H9 (cell line): Measurements from ENCODE around the gene CSRNP3. TPM values are rescaled to one million over a fixed set of nuclear protein-coding genes. Genes with fewer than 3 reads are reported as not detected.

Experiments used
- DNase-seq: peaks from one replicate; pipeline ENCODE4 v3.0.0-alpha.2; 2017
- H2AFZ ChIP-seq: one replicate; pipeline ENCODE4 v1.6.1; 2013; ENCODE audit warnings: mild to moderate bottlenecking, low read length, control low read depth, moderate library complexity
- H2AK5ac ChIP-seq: 2 replicates; pipeline ENCODE4 v1.6.1; 2013; ENCODE audit warnings: low read length, control low read depth, mixed read lengths; ENCODE audit not compliant: insufficient read length
- H2BK120ac ChIP-seq: one replicate; pipeline ENCODE4 v1.6.1; 2013; ENCODE audit warnings: low read depth, mild to moderate bottlenecking, low read length, control low read depth, inconsistent platforms; ENCODE audit not compliant: poor library complexity, severe bottlenecking
- H2BK12ac ChIP-seq: 2 replicates; pipeline ENCODE4 v1.6.1; 2013; ENCODE audit warnings: low read length, control low read depth, mixed read lengths, low read depth; ENCODE audit not compliant: insufficient read length
- H2BK15ac ChIP-seq: 2 replicates; pipeline ENCODE4 v1.6.1; 2013; ENCODE audit warnings: low read depth, low read length, control low read depth
- H2BK20ac ChIP-seq: one replicate; pipeline ENCODE4 v1.6.1; 2013; ENCODE audit warnings: low read depth, mild to moderate bottlenecking, low read length, control low read depth, inconsistent platforms; ENCODE audit not compliant: poor library complexity, severe bottlenecking
- H2BK5ac ChIP-seq: 2 replicates; pipeline ENCODE4 v1.6.1; 2013; ENCODE audit warnings: low read length, control low read depth, mixed read lengths; ENCODE audit not compliant: insufficient read length
- H3K14ac ChIP-seq: 2 replicates; pipeline ENCODE4 v1.6.1; 2013; ENCODE audit warnings: low read length, control low read depth; ENCODE audit not compliant: insufficient read depth
- H3K18ac ChIP-seq: 2 replicates; pipeline ENCODE4 v1.6.1; 2013; ENCODE audit warnings: low read depth, mild to moderate bottlenecking, mixed read lengths, low read length, control low read depth; ENCODE audit not compliant: insufficient read length
- H3K23ac ChIP-seq: 2 replicates; pipeline ENCODE4 v1.6.1; 2013; ENCODE audit warnings: low read length, control low read depth, mixed read lengths, low read depth; ENCODE audit not compliant: insufficient read length
- H3K23me2 ChIP-seq: 2 replicates; pipeline ENCODE4 v1.6.1; 2013; ENCODE audit warnings: low read depth, mild to moderate bottlenecking, mixed read lengths, low read length, control low read depth; ENCODE audit not compliant: insufficient read length, poor library complexity, severe bottlenecking
- H3K27ac ChIP-seq: 2 replicates; pipeline ENCODE4 v1.5.1; 2013; ENCODE audit warnings: low read length, control low read depth, mixed read lengths, low read depth; ENCODE audit not compliant: insufficient read length
- H3K27me3 ChIP-seq: 2 replicates; pipeline ENCODE4 v1.6.1; 2013; ENCODE audit warnings: low read length, control low read depth, inconsistent platforms; ENCODE audit not compliant: insufficient read depth
- H3K4ac ChIP-seq: 2 replicates; pipeline ENCODE4 v1.6.1; 2013; ENCODE audit warnings: low read depth, mild to moderate bottlenecking, control low read depth, inconsistent platforms, low read length, moderate library complexity
- H3K4me1 ChIP-seq: 2 replicates; pipeline ENCODE4 v1.6.1; 2013; ENCODE audit warnings: low read length, control low read depth, inconsistent platforms; ENCODE audit not compliant: insufficient read depth
- H3K4me2 ChIP-seq: 2 replicates; pipeline ENCODE4 v1.6.1; 2013; ENCODE audit warnings: low read length, control low read depth, mixed read lengths; ENCODE audit not compliant: insufficient read length, insufficient read depth
- H3K56ac ChIP-seq: 2 replicates; pipeline ENCODE4 v1.6.1; 2013; ENCODE audit warnings: low read depth, mild to moderate bottlenecking, mixed read lengths, low read length, control low read depth; ENCODE audit not compliant: insufficient read length
- H3K79me1 ChIP-seq: 2 replicates; pipeline ENCODE4 v1.6.1; 2013; ENCODE audit warnings: low read depth, mild to moderate bottlenecking, moderate library complexity, low read length, control low read depth, inconsistent platforms; ENCODE audit not compliant: insufficient read depth, poor library complexity, severe bottlenecking
- H3K79me2 ChIP-seq: 2 replicates; pipeline ENCODE4 v1.6.1; 2013; ENCODE audit warnings: low read length, control low read depth, inconsistent platforms; ENCODE audit not compliant: insufficient read depth
- H3K9ac ChIP-seq: 2 replicates; pipeline ENCODE4 v1.6.1; 2013; ENCODE audit warnings: low read length, control low read depth, mixed read lengths; ENCODE audit not compliant: insufficient read length; ENCODE audit errors: extremely low read depth
- H3K9me3 ChIP-seq: one replicate; pipeline ENCODE4 v1.6.1; 2013; ENCODE audit warnings: low read depth, low read length, inconsistent platforms; ENCODE audit not compliant: control insufficient read depth
- H3T11ph ChIP-seq: one replicate; pipeline ENCODE4 v1.6.1; 2013; ENCODE audit warnings: mild to moderate bottlenecking, low read length, control low read depth, inconsistent platforms
- H4K20me1 ChIP-seq: one replicate; pipeline ENCODE4 v1.6.1; 2013; ENCODE audit not compliant: control insufficient read depth, insufficient read length, insufficient read depth
- H4K5ac ChIP-seq: 2 replicates; pipeline ENCODE4 v1.6.1; 2013; ENCODE audit warnings: low read depth, mild to moderate bottlenecking, mixed read lengths, low read length, control low read depth; ENCODE audit not compliant: insufficient read length
- H4K8ac ChIP-seq: replicated peaks from 2 replicates; pipeline ENCODE4 v1.6.1; 2013; ENCODE audit warnings: low read length, control low read depth, mixed read lengths, low read depth; ENCODE audit not compliant: insufficient read length
- H4K91ac ChIP-seq: 2 replicates; pipeline ENCODE4 v1.6.1; 2013; ENCODE audit warnings: low read depth, mild to moderate bottlenecking, moderate library complexity, mixed read lengths, low read length, control low read depth; ENCODE audit not compliant: insufficient read length
- H3K27ac Mint-ChIP-seq, 3 experiments: 2 replicates in 2 of 3; 3 replicates in 1 of 3; pipeline ENCODE4 v1.8.0; 2020 to 2021; ENCODE audit warnings: mixed read lengths in 3 of 3, mild to moderate bottlenecking in 1 of 3, moderate library complexity in 1 of 3
- H3K27me3 Mint-ChIP-seq: 2 replicates; pipeline ENCODE4 v1.8.0; 2021; ENCODE audit warnings: low read depth, mild to moderate bottlenecking, moderate library complexity, mixed read lengths
- H3K36me3 Mint-ChIP-seq, 3 experiments: 2 replicates in 2 of 3; 3 replicates in 1 of 3; pipeline ENCODE4 v1.8.0; 2020 to 2021; ENCODE audit warnings: low read depth in 3 of 3, mixed read lengths in 3 of 3; ENCODE audit not compliant: insufficient read depth in 1 of 3
- H3K4me1 Mint-ChIP-seq, 2 experiments: 2 replicates each; pipeline ENCODE4 v1.8.0; 2020; ENCODE audit warnings: mixed read lengths in 2 of 2
- H3K4me3 Mint-ChIP-seq, 2 experiments: 2 replicates in 1 of 2; 3 replicates in 1 of 2; pipeline ENCODE4 v1.8.0; 2020 to 2021; ENCODE audit warnings: mild to moderate bottlenecking in 2 of 2, mixed read lengths in 2 of 2, moderate library complexity in 1 of 2
- H3K9me3 Mint-ChIP-seq, 2 experiments: 2 replicates in 1 of 2; 3 replicates in 1 of 2; pipeline ENCODE4 v1.8.0; 2020; ENCODE audit warnings: mild to moderate bottlenecking in 2 of 2, mixed read lengths in 2 of 2, moderate library complexity in 1 of 2
- WGBS: extraction: QIAGEN DNeasy Blood & Tissue Kit; methylation state at CpG from one replicate; pipeline ENCODE4 v1.1.7; 2013; ENCODE audit warnings: missing lambda C conversion rate, low lambda C conversion rate, mixed read lengths; ENCODE audit not compliant: insufficient read length; ENCODE audit errors: extremely low coverage; 5-methylcytosine and 5-hydroxymethylcytosine counted together
- total RNA-seq: library from RNA; stranded (reverse); gene quantifications from 2 replicates; pipeline ENCODE4 v1.2.1, GENCODE V29; 2021
- TF ChIP-seq, protein P1 (sequence below): fragments of 200-600 bp; sonication (generic); conservative IDR thresholded peaks from 3 replicates; pipeline ENCODE4 v1.8.0; 2021; ENCODE audit warnings: antibody characterized with exemption, mild to moderate bottlenecking

CSRNP3 gene
- total RNA-seq, 1 experiment from 2014 or later = 3.6 TPM

DNA sequence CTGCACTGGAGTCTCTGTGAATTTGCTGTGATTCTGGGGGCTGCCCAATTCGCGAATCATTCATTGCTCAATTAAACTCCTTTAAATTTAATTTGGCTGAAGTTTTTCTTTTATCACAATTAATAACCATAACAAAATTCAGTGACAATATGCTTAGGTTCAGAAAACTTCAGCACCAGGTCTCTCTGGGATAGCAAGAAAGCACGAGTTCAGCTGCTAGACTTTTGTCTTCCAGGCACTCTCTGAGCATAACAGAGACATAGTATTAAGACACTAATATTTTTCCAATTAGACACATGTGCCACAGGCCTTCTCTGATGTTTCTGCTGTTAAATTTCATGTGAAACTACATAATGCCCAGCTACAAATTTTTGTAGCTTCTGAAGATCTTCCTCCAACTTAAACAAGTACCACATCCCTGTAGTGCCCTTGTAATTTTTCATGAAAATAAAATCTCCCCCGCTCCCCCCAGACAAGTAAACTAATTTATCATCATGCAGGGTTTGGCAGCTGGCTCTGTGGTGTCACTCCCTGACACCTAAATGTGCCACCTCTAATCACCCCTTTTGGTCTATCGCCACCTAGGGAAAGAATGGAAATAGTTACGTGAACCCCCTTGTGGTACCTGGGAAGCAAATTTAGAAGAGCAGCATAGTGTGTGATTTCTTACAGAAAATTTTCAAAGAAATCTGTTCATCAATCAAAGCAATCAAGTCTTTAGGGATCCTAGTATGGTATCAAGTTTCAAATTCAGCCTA, 94.1 kb downstream of the CSRNP3 start:
- H3K14ac ChIP-seq = no peak overlapping the region
- no peak overlapping the region for H3T11ph ChIP-seq
- H2BK20ac ChIP-seq = no peak overlapping the region
- no peaks in the 10 kb centered on the region for H3K27me3 ChIP-seq
- H3K23me2 ChIP-seq = no peaks in the 10 kb centered on the region
- no peak overlapping the region for H3K4ac ChIP-seq
- H3K56ac ChIP-seq = no peak overlapping the region
- no peak overlapping the region for H2BK5ac ChIP-seq
- H2BK12ac ChIP-seq = no peak overlapping the region
- H3K27ac ChIP-seq = no peak overlapping the region
- no peak overlapping the region for H4K8ac ChIP-seq
- no peaks in the 10 kb centered on the region for H4K20me1 ChIP-seq
- no peaks in the 10 kb centered on the region for H3K79me2 ChIP-seq
- no peak overlapping the region for H3K4me2 ChIP-seq
- H4K91ac ChIP-seq = no peak overlapping the region
- Mint-ChIP-seq H3K4me3 (no peak overlapping the region), H3K27ac (no peak overlapping the region), H3K36me3 (no peaks in the 10 kb centered on the region), H3K4me1 (peaks cover 18 to 21% of the 10 kb centered on the region in 2 experiments), H3K27me3 (no peaks in the 10 kb centered on the region), H3K9me3 (no peaks in the 10 kb centered on the region)
- no peak overlapping the region for H3K18ac ChIP-seq
- no CpG with 5 or more reads among the region's 6 CpGs for WGBS
- no peak overlapping the region for H2BK120ac ChIP-seq
- H2BK15ac ChIP-seq = no peak overlapping the region
- H2AFZ ChIP-seq = no peak overlapping the region
- H3K79me1 ChIP-seq = no peaks in the 10 kb centered on the region
- peaks cover 5% of the 10 kb centered on the region; the same call in 1 of the 2 replicates for H3K4me1 ChIP-seq
- H4K5ac ChIP-seq = no peak overlapping the region
- no peak overlapping the region for H2AK5ac ChIP-seq
- no peak overlapping the region for H3K9ac ChIP-seq
- TF ChIP-seq, protein P1, sequence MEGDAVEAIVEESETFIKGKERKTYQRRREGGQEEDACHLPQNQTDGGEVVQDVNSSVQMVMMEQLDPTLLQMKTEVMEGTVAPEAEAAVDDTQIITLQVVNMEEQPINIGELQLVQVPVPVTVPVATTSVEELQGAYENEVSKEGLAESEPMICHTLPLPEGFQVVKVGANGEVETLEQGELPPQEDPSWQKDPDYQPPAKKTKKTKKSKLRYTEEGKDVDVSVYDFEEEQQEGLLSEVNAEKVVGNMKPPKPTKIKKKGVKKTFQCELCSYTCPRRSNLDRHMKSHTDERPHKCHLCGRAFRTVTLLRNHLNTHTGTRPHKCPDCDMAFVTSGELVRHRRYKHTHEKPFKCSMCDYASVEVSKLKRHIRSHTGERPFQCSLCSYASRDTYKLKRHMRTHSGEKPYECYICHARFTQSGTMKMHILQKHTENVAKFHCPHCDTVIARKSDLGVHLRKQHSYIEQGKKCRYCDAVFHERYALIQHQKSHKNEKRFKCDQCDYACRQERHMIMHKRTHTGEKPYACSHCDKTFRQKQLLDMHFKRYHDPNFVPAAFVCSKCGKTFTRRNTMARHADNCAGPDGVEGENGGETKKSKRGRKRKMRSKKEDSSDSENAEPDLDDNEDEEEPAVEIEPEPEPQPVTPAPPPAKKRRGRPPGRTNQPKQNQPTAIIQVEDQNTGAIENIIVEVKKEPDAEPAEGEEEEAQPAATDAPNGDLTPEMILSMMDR = peak; percentile 74
- no peak overlapping the region for H3K23ac ChIP-seq
- no peak for DNase-seq
- no peaks in the 10 kb centered on the region for H3K9me3 ChIP-seq
